Vagina (tissue), 2 donors: ENCODE measurements around the gene FUNDC2.
A peak's percentile ranks its signal among the peaks of the same experiment; 100 is the strongest.

Experiments
- CTCF ChIP-seq, 3 experiments: fragments of 450-650 bp in 2 of 3; fragments of 200-600 bp in 1 of 3; sonication (generic) in 1 of 3; IDR thresholded peaks; one replicate each; pipeline ENCODE4 v1.5.1; 2017 to 2019; ENCODE audit warnings: antibody characterized with exemption in 3 of 3, mild to moderate bottlenecking in 2 of 3, moderate library complexity in 2 of 3
- POLR2A ChIP-seq, 2 donors: fragments of 450-650 bp; IDR thresholded peaks; one replicate each; pipeline ENCODE4 v1.6.1; 2017; ENCODE audit warnings: antibody characterized with exemption in 2 of 2, mild to moderate bottlenecking in 2 of 2, moderate library complexity in 2 of 2

- TF ChIP-seq CTCF (IDR thresholded peaks at IDR 0.05) (peak in 1 of 3 experiments; percentile 34), POLR2A (IDR thresholded peaks at IDR 0.05) (no peak)
These were observed 67.9 kb downstream of the FUNDC2 start for GRCh38 chrX:155094468-155095061.
